Ramos (cell line): Measurements from ENCODE around the gene IGF2.

Source experiments
- in situ Hi-C: fragments of 300-500 bp; cut with MboI; formaldehyde crosslinking; loops from one replicate; pipeline ENCODE4 v1.14.3; 2022; ENCODE audit warnings: low sequenced_read_pairs; ENCODE audit not compliant: unreplicated experiment

The IGF2 gene

DNA sequence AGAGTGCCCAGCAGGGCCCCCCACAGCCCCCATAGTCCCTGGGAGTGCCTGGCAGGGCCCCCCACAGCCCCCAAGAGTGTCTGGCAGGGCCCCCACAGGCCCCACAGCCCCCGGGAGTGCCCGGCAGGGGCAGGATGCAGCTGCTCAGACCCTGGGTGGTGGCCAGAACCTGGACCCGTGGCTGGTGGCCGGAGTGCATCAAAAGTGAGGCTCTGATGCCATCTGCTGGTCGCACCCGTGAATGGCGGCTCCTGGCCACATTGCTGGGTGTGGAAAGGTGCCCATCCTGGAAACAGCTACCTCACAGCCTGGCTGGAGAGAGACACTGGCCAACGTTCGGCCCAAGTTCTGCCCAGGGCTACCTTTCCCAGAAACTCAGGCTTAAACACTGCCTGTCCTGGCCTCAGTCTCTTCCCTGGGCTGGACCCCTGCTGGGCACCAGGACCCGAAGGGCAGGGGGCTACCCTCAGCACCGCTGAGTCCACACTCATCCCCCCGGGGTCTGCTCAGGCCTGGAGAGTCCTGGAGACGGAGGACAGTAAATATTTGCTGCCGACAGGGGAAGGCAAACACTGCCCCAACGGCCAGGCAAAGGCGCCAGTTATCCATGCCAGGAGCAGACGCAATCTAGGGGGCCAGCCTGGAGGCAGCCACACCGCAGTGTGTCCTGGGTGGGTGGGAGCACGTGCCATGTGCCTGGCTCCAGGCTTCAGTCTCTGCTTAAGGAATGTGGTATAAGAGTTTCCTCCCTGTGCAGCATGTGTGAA lies 17.4 kb upstream of the IGF2 start:
- in situ Hi-C loops: loop anchor here (10.0 kb wide), 2 partner anchors 322 to 462 kb away; partner anchors contain the start of genes KRTAP5-6, SYT8 and TNNI2

- in situ Hi-C loops: loop anchor here (10.0 kb wide), 2 partner anchors 321 to 461 kb away; partner anchors contain the start of genes KRTAP5-6, SYT8 and TNNI2
These were observed 16.3 kb upstream of the IGF2 start for GRCh38 chr11:2155511-2155910.

DNA sequence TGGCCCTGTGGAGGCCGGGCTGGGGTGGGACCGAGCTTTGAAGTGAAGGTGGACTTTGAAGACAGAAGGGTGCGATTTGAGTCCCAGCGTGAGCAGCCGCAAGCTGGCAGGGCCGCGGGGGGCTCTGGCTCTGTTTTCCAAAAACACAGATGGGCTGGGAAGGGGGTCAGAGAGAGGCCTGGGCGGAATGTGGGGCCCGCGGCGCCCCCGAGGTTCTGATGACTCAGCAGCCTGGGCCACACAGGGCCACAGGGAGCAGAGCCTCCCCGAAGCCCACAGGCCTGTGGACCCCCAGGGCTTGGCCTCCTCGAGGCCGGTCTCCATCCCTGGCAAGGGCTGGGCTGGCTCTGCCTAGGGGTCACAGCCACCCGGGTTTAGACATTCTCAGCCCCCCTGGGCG lies 15.7 kb upstream of the IGF2 start:
- in situ Hi-C loops: loop anchor here (10.0 kb wide), 2 partner anchors 320 to 460 kb away; partner anchors contain the start of genes KRTAP5-6, SYT8 and TNNI2

- in situ Hi-C loops: loop anchor here (10.0 kb wide), 2 partner anchors 319 to 459 kb away; partner anchors contain the start of genes KRTAP5-6, SYT8 and TNNI2
These were observed 15.0 kb upstream of the IGF2 start for GRCh38 chr11:2154195-2154585.

- in situ Hi-C loops: loop anchor here (10.0 kb wide), 2 partner anchors 319 to 459 kb away; partner anchors contain the start of genes KRTAP5-6, SYT8 and TNNI2
These were observed 14.5 kb upstream of the IGF2 start for GRCh38 chr11:2153581-2154194.

DNA sequence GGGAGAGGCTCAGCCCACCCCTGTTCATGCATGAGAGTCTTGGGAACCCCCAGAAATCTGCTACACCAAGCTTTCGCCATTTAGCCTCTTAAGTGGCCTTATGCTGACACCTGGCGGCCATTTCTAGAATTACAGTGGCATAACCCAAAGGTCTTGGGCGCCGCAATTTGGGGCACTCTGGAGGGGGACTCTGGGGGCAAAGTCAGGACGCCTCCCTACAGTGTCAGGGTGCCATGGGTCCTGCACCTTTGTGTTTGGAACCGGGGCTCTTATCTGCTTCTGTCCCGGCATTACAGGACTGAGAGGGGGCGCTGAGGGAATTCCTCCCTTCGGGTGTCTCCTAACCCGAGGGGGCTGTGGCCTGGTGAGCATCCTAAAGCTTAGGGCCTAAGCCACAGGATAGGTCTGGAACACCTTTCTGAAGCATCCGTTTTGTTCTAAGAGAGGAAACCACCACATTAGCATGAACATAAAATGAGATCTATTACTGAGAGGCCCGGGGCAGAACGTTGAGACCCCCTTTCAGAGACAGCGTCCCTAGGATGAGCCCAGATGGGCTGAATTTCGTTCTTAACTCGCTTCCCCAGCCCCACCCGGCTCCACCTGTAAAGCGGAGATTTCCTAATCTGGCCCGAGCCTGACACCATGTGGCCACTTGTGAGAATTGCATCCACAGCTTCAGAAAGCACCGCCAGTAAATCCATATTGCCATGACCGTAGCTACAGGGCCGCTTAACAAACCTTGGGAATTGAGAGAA lies 12.5 kb upstream of the IGF2 start:
- in situ Hi-C loops: loop anchor here (10.0 kb wide), 2 partner anchors 317 to 457 kb away; partner anchors contain the start of genes KRTAP5-6, SYT8 and TNNI2

DNA sequence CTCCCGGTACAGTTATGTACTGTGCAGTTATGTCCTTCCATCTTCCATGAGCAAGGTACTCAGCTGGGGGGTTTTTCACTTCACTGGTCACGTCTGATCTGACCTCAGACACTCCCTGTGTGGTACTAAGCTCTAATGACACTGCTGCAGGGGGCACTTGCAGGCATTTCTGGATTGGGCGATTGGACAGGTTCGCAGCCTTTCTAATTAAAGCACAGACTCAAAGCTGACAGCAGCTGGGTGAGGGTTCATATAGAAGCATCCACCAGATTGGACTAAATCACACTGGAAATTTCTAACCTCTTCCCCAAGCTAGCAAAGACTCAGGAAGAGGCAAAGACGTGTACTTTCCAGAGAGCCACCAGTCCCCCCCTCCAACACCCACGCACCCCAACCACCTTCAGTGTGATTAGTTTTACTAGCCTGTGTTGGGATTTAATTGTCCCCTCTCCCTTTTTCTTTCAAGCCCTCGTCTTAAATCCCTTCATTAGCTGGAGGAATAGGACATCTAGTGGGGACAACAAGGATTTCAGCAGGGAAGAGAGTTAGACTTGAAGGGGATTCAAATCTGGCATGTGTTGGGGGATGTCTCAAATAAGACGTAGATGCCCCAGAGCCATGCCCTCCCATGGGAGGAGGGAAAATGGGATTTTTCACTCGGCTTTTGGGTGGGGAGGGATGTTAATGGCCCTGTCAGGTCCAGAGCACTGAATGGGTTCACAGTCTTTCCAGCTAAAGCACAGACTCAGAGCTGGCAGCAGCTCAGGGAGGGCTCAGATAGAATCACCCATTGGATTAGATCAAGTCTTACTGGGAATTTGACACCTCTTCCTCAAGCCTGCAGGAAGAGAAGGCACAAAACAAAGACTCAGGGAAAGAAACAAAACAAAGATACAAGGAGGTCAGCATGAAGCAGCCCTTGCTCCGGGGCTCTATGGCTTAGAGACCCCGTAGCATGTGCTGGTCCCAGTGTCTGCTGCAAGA lies 11.0 kb upstream of the IGF2 start:
- in situ Hi-C loops: loop anchor here (10.0 kb wide), 2 partner anchors 315 to 455 kb away; partner anchors contain the start of genes KRTAP5-6, SYT8 and TNNI2

- in situ Hi-C loops: no loop called here
These were observed 10.3 kb upstream of the IGF2 start for GRCh38 chr11:2149460-2149859.

GRCh38 chr11:2148595-2148994 lies 9.4 kb upstream of the IGF2 start:
- in situ Hi-C loops: no loop called here

DNA sequence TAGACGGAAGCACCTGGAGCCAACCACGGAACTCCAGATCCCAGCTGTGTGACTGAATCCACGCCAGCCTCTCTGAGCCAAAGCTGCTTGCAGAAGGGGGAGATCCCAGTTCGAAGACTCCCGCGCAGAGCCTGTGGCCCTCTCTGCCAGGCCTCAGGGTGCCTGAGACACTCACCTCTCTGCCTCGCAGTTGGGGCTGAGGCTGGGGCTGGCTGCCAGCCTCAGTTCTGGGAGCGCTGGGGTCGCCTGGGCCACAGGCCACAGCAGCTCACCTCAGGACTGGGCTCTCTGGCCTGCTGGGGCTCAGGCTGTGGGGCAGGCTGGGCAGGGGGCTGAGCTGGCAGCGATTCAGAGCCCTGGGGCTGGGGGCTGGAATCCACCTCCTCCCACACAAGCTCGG lies 8.2 kb upstream of the IGF2 start:
- in situ Hi-C loops: no loop called here

- in situ Hi-C loops: no loop called here
These were observed 6.9 kb upstream of the IGF2 start for GRCh38 chr11:2146051-2146450.

- in situ Hi-C loops: no loop called here
These were observed 5.5 kb upstream of the IGF2 start for GRCh38 chr11:2144544-2145248.

- in situ Hi-C loops: no loop called here
These were observed 4.8 kb upstream of the IGF2 start for GRCh38 chr11:2143799-2144543.

GRCh38 chr11:2143477-2143798 lies 4.2 kb upstream of the IGF2 start:
- in situ Hi-C loops: no loop called here

DNA sequence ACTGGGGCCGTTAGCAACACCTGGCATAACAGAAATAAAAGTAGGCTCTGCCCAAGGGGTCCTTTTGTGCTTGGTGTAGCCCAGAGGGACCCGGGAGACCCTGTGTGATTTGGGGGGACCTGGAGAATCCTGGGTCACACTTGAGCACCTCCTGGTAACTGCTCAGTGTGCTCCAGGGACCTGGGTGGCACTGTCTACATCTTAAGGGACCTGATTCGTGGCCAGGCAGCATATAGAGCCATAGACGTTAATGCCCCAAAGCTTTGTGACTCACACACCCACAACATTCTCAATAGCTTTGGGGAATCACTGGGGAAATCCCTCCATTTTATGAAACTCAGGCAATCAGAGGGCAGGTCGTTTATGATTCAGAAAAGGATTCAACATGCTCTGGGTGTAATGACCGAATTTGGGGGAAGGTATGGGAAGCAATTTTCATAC lies 3.6 kb upstream of the IGF2 start:
- in situ Hi-C loops: no loop called here

- in situ Hi-C loops: no loop called here
These were observed 3.1 kb upstream of the IGF2 start for GRCh38 chr11:2142300-2142759.

- in situ Hi-C loops: no loop called here
These were observed 1.5 kb upstream of the IGF2 start for GRCh38 chr11:2140411-2141400.
